HepG2 (cell line): ENCODE data around the gene NPW. TPM values are rescaled to one million over a fixed set of nuclear protein-coding genes. Genes with fewer than 3 reads are reported as not detected.

Source experiments
- ATAC-seq: fragments of 200-7000 bp; cut with Tn5 transposase; 3 replicates; pipeline ENCODE4 v1.9.1; 2020; ENCODE audit warnings: mild to moderate bottlenecking, moderate library complexity
- BruUV-seq: library from RNA; stranded (reverse); fragments of 400-500 nt; replicated peaks from 2 replicates; lab custom pipeline; 2021; lab: Mats Ljungman, UMichigan
- CTCF ChIA-PET: fragments of 300-600 bp; formaldehyde crosslinking; extraction: SDS; loops from one replicate; lab custom pipeline; 2021; ENCODE audit warnings: low total read pairs, inconsistent platforms, low intra/inter-chr PET ratio; lab: Yijun Ruan, JAX
- POLR2A ChIA-PET: fragments of 350-600 bp; sonication (Branson Sonifier 250); formaldehyde crosslinking; loops from one replicate; lab custom pipeline; 2020; ENCODE audit warnings: antibody characterized with exemption, inconsistent platforms; lab: Yijun Ruan, JAX
- DNase-seq: peaks from one replicate; pipeline ENCODE4 v3.0.0-alpha.2; 2015; ENCODE audit warnings: low spot score
- FAIRE-seq: peaks from 3 replicates; lab custom pipeline; 2011; peaks lifted over from hg19 to GRCh38; lab: Jason Lieb, UNC
- H2AFZ ChIP-seq: one replicate; pipeline ENCODE4 v1.6.1; 2011; ENCODE audit warnings: low read length, inconsistent platforms
- H3K27ac ChIP-seq: fragments of 300-600 bp; 3 replicates; pipeline ENCODE4 v1.8.0; 2011; ENCODE audit warnings: mixed run types, mild to moderate bottlenecking, mixed read lengths, low read length, inconsistent platforms; ENCODE audit not compliant: insufficient read depth; ENCODE audit errors: extremely low read length
- H3K27me3 ChIP-seq, 2 experiments: fragments of 200-600 bp in 1 of 2; 2 replicates in 1 of 2; 3 replicates in 1 of 2; pipeline versions ENCODE4 v1.6.0 to v1.8.0; 2011; ENCODE audit warnings: low read length in 2 of 2, mild to moderate bottlenecking in 2 of 2, moderate library complexity in 2 of 2, inconsistent platforms in 1 of 2; ENCODE audit not compliant: insufficient read depth in 2 of 2, control insufficient read depth in 1 of 2
- H3K36me3 ChIP-seq, 2 experiments: fragments of 200-600 bp in 1 of 2; replicated peaks in 1 of 2; 2 replicates in 1 of 2; 3 replicates in 1 of 2; pipeline versions ENCODE4 v1.5.1 to v1.8.0; 2011; ENCODE audit warnings: low read length in 2 of 2, inconsistent platforms in 1 of 2; ENCODE audit not compliant: insufficient read depth in 2 of 2, control insufficient read depth in 1 of 2
- H3K4me1 ChIP-seq: 2 replicates; pipeline ENCODE4 v1.5.1; 2012; ENCODE audit warnings: low read length, inconsistent platforms; ENCODE audit not compliant: insufficient read depth
- H3K4me2 ChIP-seq: 2 replicates; pipeline ENCODE4 v1.6.0; 2011; ENCODE audit warnings: low read depth, low read length, inconsistent platforms
- H3K4me3 ChIP-seq, 3 experiments: fragments of 200-600 bp in 1 of 3; sonication (generic), shearing (Covaris generic) in 1 of 3; replicated peaks in 1 of 3; 2 replicates each; pipeline ENCODE4 v1.5.1; 2011 to 2016; ENCODE audit warnings: low read length in 3 of 3, inconsistent platforms in 2 of 3, low read depth in 2 of 3, mild to moderate bottlenecking in 2 of 3, control low read depth in 1 of 3, mixed read lengths in 1 of 3; ENCODE audit not compliant: insufficient read depth in 1 of 3
- H3K79me2 ChIP-seq: one replicate; pipeline ENCODE4 v1.6.1; 2011; ENCODE audit warnings: low read length, inconsistent platforms; ENCODE audit not compliant: insufficient read depth
- H3K9ac ChIP-seq: 2 replicates; pipeline ENCODE4 v1.6.0; 2011; ENCODE audit warnings: mild to moderate bottlenecking, low read depth, low read length, inconsistent platforms; ENCODE audit not compliant: insufficient read depth
- H3K9me3 ChIP-seq: 2 replicates; pipeline ENCODE4 v1.5.1; 2012; ENCODE audit warnings: mild to moderate bottlenecking, low read length
- H4K20me1 ChIP-seq: 2 replicates; pipeline ENCODE4 v1.6.0; 2011; ENCODE audit warnings: inconsistent platforms, mild to moderate bottlenecking, low read length, moderate library complexity; ENCODE audit not compliant: insufficient read depth
- AGO2 ChIP-seq: fragments of 200-400 bp; formaldehyde crosslinking; optimal IDR thresholded peaks from 2 replicates; pipeline ENCODE3; 2017; ENCODE audit warnings: mild to moderate bottlenecking, low read depth, low read length, moderate library complexity
- KLF13 ChIP-seq: sonication (generic); formaldehyde crosslinking; IDR thresholded peaks from 2 replicates; pipeline ENCODE4 v1.4.0; 2020; ENCODE audit warnings: mild to moderate bottlenecking, missing genetic modification reagents
- NFIB ChIP-seq: sonication (generic); formaldehyde crosslinking; IDR thresholded peaks from 2 replicates; pipeline ENCODE4 v1.9.0; 2021; ENCODE audit warnings: missing genetic modification reagents, mild to moderate bottlenecking, borderline replicate concordance
- RBFOX2 ChIP-seq: fragments of 200-400 bp; formaldehyde crosslinking; IDR thresholded peaks from 2 replicates; pipeline ENCODE4 v1.6.1; 2017; ENCODE audit warnings: low read depth, mild to moderate bottlenecking, low read length
- SETDB1 ChIP-seq: sonication (generic); formaldehyde crosslinking; IDR thresholded peaks from 2 replicates; pipeline ENCODE4 v1.5.1; 2020; ENCODE audit warnings: missing genetic modification reagents, mild to moderate bottlenecking, borderline replicate concordance
- ZSCAN29 ChIP-seq: sonication (generic); formaldehyde crosslinking; conservative IDR thresholded peaks from 2 replicates; pipeline ENCODE4 v1.4.0; 2020; ENCODE audit warnings: mild to moderate bottlenecking, missing genetic modification reagents
- WGBS: methylation state at CpG from one replicate; pipeline ENCODE4 v1.1.6; 2017; ENCODE audit warnings: low lambda C conversion rate; 5-methylcytosine and 5-hydroxymethylcytosine counted together
- in situ Hi-C: cut with HindIII; loops from 2 replicates; pipeline ENCODE4 v1.10.0; 2017; ENCODE audit warnings: low pct_unique_long_range_greater_than_20kb; ENCODE audit not compliant: extremely low pct_ligation_motif_present
- intact Hi-C: fragments of 100-400 bp; cut with micrococcal nuclease; formaldehyde crosslinking; loops from one replicate; pipeline ENCODE4 v1.10.0; 2022; ENCODE audit not compliant: unreplicated experiment
- polyA plus RNA-seq, 8 experiments: library from polyadenylated mRNA; depleted of rRNA in 3 of 8; stranded (reverse) in 7 of 8; unstranded in 1 of 8; fragments of >200 nt; fragmentation: Illumina TruSeq in 4 of 8; extraction: Trizol in 4 of 8; gene quantifications; 2 replicates each; pipeline versions ENCODE4 v1.2.1 to v1.2.3, GENCODE V29; 2011 to 2016; ENCODE audit warnings: low read depth in 4 of 8, missing spikeins in 1 of 8, mixed read lengths in 1 of 8; ENCODE audit not compliant: insufficient read depth in 1 of 8
- total RNA-seq, 5 experiments: library from RNA; depleted of rRNA; stranded (reverse); fragments of >200 nt; fragmentation: Illumina TruSeq; extraction: Trizol; gene quantifications; 2 replicates each; pipeline ENCODE4 v1.2.3, GENCODE V29; 2016; ENCODE audit warnings: low read depth in 1 of 5

The NPW gene
- total and polyA plus RNA-seq, 2 of the 13 experiments (the other 11 are each of a cell fraction or from before 2014, with no cell fraction given), result 0.24 to 0.97 TPM

DNA sequence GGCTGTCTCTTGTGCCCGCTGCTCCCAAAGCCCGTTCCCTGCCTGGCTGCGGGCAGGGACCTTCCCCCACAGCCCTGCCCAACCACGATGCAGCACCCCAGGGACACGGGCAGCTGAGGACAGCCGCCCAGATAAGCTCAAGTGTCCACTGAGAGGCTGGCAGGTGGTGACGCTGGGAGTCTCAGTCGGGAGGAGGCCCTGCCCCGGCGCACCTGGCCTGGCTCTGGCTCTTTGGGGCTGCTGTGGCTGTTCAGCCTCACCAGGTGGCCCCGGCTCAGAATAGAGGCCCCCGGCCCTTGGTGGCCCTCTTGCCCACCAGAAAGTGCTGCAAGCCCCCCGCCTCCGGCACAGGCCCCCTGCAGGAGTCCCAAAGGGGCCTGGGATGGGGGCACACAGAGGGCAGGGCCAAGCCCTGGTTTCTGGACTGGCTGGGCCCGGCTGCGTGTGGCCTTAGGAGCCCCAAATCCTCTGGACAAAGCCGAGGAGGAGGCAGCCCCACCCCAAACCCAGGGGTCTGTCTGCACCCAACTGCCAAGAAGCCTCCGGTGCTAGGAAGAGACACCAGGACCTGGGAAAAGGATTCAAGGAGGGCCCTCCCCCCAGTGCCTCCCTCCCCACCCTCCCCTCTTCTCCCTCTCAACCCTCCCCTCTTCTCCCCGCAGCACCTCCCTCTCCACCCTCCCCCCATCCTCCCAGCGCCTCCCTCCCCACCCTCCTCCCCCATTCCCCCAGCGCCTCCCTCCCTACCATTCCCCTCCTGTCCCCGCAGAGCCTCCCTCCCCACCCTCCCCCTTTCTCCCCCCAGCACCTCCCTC, 22.8 kb downstream of the NPW start:
- BruUV-seq, result no TSS peak
- POLR2A ChIA-PET, result no interaction called here
- peaks cover under 1 to 1% of the 10 kb centered on the region in 2 experiments; a peak in 4 of 5 replicates for H3K36me3 ChIP-seq
- H2AFZ ChIP-seq, result no peak overlapping the region
- ATAC-seq (no peak), FAIRE-seq (no peak), DNase-seq (no peak)
- CTCF ChIA-PET, result no interaction called here
- 92% methylated on average over 11 of the region's 22 CpGs for WGBS
- H3K79me2 ChIP-seq, result peaks cover 11% of the 10 kb centered on the region
- H3K4me2 ChIP-seq, result no peak overlapping the region
- H3K9ac ChIP-seq, result no peak overlapping the region
- H4K20me1 ChIP-seq, result no peaks in the 10 kb centered on the region
- TF ChIP-seq AGO2 (peak; percentile 73), RBFOX2 (peak; percentile 43; the same call in 1 of the 2 replicates), KLF13 (no peak)
- no peaks in the 10 kb centered on the region; a peak in 1 of 5 replicates for H3K27me3 ChIP-seq
- intact Hi-C loops (no loop called here), in situ Hi-C loops (no loop called here)
- H3K4me3 ChIP-seq, result no peak overlapping the region
- H3K4me1 ChIP-seq, result peaks cover 63% of the 10 kb centered on the region
- H3K27ac ChIP-seq, result no peak overlapping the region
- no peaks in the 10 kb centered on the region for H3K9me3 ChIP-seq

DNA sequence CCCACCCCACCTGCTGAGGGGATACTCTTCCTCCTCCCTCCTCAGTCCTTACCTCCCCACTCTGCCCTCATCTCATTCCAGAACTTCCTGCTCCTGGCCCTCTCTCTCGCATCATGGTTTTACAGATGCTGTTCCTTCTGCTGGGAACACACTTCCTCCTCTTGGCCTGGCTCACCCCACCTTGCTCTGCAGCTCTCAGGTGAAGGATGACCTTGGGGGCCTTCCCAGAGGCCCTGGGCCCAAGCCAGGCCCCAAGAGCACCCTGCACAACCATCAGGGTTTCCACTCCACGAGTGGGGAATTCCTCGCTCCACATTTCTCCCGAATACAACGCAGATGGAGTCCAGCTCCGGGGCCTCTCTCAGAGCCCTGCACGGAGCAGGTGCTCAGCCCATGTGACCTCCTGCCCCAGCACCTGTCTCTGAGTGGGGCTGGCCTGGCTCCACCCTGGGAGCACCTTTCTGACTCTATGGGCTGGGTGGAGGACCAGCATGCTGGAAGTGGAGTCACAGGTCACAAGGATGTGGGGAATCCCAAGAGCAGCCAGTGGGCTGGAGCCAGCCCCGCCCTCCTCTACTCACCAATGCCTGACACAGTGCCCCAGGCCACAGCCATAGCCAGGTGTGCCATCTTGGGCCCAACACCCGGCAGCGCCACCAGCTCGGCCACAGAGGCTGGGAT, 23.5 kb downstream of the NPW start:
- 96% methylated on average over 7 of the region's 11 CpGs for WGBS
- CTCF ChIA-PET, result no interaction called here
- Histone ChIP-seq H4K20me1 (no peaks in the 10 kb centered on the region), H3K4me2 (no peak overlapping the region), H3K27me3 (no peaks in the 10 kb centered on the region; a peak in 1 of 5 replicates), H3K4me3 (no peak overlapping the region), H3K9ac (no peak overlapping the region), H3K36me3 (peaks cover 0 to 1% of the 10 kb centered on the region in 2 experiments; a peak in 3 of 5 replicates)
- in situ Hi-C loops, result no loop called here
- FAIRE-seq, result no peak
- no peak for TF ChIP-seq SETDB1 (CRISPR knock-in tag)
- no peak for TF ChIP-seq NFIB (CRISPR knock-in tag)
- no peak for TF ChIP-seq ZSCAN29 (CRISPR knock-in tag)
- TF ChIP-seq, all 625 proteins: peak for 0
- POLR2A ChIA-PET, result interaction anchor here (1.4 kb wide), 1 partner anchor 8 kb away, joined by 4 read pairs; no protein-coding TSS in a partner anchor
- DNase-seq, result no peak
- Histone ChIP-seq H2AFZ (no peak overlapping the region), H3K79me2 (peaks cover 11% of the 10 kb centered on the region), H3K27ac (no peak overlapping the region), H3K9me3 (no peaks in the 10 kb centered on the region), H3K4me1 (peaks cover 55% of the 10 kb centered on the region)
- intact Hi-C loops, result no loop called here
- ATAC-seq, result no peak
- no TSS peak for BruUV-seq
